RWPE1 (cell line): ENCODE measurements around the gene THOP1.

Experiments used
- CTCF ChIA-PET: fragments of 350-600 bp; sonication (Branson Sonifier 250); formaldehyde crosslinking; extraction: SDS; loops from one replicate; lab custom pipeline; 2021; lab: Yijun Ruan, JAX
- POLR2A ChIA-PET: fragments of 400-600 bp; formaldehyde crosslinking; extraction: SDS; loops from one replicate; lab custom pipeline; 2020; ENCODE audit warnings: antibody characterized with exemption; ENCODE audit not compliant: low non-redundant PET; lab: Yijun Ruan, JAX
- DNase-seq: peaks from one replicate; pipeline ENCODE4 v3.0.0; 2012; ENCODE audit warnings: low spot score
- H3K27ac ChIP-seq: fragments of 450-650 bp; 2 replicates; pipeline ENCODE4 v1.5.1; 2017
- TF ChIP-seq, protein P1 (sequence below): fragments of 450-650 bp; conservative IDR thresholded peaks from 2 replicates; pipeline ENCODE4 v1.5.1; 2017; ENCODE audit warnings: low read depth, mild to moderate bottlenecking

The THOP1 gene

DNA sequence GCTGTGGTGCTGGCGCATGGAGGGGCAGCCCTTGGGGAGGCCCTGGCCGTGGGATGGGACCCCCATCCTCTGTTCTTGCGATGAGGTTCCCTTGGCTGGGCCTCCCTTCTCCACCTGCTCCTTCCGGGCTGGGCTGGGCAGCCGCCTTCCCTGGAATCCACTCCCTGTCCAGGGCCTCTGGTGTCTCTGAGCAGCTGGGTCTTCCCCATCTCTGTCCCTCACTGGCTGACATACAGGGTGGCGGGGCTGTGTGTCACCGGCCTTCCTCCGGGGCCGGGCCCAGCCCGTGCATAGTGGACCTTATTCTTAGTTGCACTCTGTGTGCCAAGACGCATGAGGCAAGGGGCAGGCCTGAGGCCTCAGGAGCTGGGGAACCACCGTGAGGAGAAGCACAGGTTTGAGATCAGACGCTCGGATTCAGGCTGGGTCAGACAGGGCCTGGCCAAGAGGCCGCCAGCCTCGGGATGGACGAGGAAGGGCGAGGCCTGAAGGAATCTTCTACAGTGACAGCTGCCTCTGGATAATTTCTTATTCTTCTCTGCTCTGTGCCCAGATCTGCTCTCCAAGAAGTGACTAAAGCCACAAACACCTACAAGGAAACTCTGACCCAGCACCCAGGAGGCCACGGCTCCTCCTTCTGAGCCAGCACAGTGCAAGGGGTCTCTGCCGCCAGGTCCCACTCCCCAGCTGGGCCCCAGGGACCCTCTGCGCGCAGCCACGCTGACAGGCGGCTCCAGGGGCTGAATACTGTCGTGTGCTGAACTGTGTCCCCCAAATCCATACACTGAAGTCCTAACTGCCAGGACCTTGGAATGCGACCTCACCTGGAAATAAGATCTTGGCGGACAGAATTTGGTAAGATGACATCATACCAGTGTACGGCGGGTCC, 13.3 kb upstream of the THOP1 start:
- TF ChIP-seq, protein P1, sequence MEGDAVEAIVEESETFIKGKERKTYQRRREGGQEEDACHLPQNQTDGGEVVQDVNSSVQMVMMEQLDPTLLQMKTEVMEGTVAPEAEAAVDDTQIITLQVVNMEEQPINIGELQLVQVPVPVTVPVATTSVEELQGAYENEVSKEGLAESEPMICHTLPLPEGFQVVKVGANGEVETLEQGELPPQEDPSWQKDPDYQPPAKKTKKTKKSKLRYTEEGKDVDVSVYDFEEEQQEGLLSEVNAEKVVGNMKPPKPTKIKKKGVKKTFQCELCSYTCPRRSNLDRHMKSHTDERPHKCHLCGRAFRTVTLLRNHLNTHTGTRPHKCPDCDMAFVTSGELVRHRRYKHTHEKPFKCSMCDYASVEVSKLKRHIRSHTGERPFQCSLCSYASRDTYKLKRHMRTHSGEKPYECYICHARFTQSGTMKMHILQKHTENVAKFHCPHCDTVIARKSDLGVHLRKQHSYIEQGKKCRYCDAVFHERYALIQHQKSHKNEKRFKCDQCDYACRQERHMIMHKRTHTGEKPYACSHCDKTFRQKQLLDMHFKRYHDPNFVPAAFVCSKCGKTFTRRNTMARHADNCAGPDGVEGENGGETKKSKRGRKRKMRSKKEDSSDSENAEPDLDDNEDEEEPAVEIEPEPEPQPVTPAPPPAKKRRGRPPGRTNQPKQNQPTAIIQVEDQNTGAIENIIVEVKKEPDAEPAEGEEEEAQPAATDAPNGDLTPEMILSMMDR: no peak

DNA sequence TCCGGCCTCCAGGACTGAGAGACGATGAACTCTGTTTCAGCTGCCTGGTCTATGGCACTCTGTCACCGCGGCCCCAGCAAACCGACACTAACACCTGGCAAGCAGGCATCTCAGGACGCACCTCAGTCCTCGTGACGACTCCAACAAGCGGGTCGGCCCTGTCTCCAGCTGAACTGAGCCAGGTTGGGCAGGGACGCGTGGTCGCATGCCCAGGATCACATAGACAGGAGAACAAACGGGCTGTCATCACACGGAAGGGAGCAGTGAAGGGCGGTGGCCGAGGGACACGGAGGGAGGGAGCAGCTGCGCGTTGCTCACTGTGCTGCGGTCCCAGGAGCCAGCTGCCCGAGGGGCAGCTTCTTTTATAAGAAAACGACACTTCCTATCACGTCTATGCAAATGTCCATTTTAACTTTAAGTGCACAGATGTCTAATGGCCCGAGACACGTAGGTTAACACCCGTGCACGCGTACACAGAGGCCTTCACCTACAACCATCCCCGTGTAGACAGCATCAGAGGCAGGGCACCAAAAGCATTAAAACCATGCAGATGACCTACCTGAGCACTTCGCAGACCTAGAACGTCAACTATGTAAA, 11.1 kb upstream of the THOP1 start:
- H3K27ac ChIP-seq: no peak overlapping the region
- POLR2A ChIA-PET: no interaction called here
- DNase-seq: no peak
- TF ChIP-seq, protein P1: no peak
- CTCF ChIA-PET: interaction anchor here (0.7 kb wide), 1 partner anchor 435 kb away, joined by 4 read pairs; no protein-coding TSS in a partner anchor

More for the DNA sequence above, 13.3 kb upstream of the THOP1 start:
- no peak for DNase-seq
- CTCF ChIA-PET: no interaction called here
- POLR2A ChIA-PET: no interaction called here
- H3K27ac ChIP-seq: 0 out of 2 replicates have a peak overlapping the region, but pooled peaks have one; percentile 10

DNA sequence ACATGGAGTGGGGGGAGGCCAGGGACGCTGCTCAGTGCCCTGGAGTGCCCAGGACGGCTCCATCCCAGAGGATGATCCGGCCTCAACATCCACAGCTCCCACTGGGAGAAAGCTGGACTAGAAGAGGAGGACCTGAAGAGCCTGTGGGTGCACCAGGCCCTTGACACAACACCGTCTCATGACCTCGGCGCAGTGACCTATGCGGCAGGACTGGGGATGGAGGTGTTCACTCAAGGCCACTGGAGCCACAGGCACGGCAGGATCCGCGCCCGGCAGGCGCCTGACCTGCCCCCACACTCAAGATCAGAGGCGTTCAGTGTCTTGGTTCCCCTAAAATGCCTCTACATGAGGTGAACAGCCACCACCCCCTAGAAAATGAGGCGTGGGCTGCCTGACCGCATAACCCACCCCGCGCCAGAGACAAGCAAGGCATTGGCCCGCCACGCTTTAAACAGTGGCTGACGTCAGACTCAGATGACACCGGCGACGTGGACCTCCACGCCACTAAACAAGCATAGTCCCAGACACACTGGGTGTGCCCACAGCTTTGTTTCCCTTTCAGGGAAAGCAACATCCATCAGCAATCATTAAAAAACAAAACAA, 10.2 kb upstream of the THOP1 start:
- ChIA-PET POLR2A (no interaction called here), CTCF (interaction anchor here (0.6 to 0.7 kb wide), 3 partner anchors 35 to 436 kb away, joined by 3 to 4 read pairs (median 4); no protein-coding TSS in a partner anchor)
- DNase-seq: no peak
- TF ChIP-seq, protein P1: no peak
- peak overlapping the region; percentile 6 for H3K27ac ChIP-seq

DNA sequence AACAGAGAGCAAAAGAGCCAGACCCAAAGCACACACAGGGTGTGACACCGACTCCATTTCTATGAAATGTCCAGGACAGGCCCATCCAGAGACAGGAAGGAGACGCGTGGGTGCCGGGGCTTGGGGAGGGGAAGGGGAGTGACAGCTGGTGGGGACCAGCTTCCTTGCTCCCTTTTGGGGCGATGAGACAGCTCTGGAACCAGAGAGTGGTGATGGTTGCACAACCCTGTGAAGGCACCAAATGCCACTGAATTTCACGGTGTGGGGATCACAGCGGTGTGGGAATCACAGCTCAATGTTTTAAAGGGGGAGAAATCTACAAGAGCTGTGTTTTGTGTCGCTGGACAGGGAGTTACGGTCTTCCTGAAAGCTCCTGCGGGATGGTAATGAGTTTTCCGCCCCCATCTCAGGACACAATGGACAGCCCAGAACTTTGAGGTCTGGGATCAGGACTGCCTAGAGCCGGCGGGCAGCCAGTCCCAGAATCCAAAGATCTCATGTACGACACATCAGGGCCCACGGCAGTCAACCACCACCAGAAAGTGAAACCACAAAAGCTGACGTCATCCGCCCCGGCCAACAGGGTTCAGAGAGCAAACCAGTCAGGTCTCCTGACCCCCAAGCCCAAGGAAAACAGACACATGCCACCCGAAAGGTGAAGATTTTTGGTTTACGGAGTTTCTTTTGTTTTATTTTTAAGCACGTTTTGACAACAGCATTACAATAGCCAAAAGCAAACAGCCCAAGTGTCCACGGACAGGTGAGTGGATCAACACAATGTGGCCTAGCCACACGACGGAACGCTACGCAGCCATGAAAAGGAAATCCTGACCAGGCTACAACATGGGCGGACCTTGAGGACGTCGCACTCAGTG, 9.5 kb upstream of the THOP1 start:
- POLR2A ChIA-PET: no interaction called here
- TF ChIP-seq, protein P1: no peak
- CTCF ChIA-PET: interaction anchor here (0.6 to 0.7 kb wide), 3 partner anchors 36 to 128 kb away, joined by 3 to 4 read pairs (median 3); no protein-coding TSS in a partner anchor
- peak overlapping the region; percentile 6 for H3K27ac ChIP-seq
- DNase-seq: no peak

DNA sequence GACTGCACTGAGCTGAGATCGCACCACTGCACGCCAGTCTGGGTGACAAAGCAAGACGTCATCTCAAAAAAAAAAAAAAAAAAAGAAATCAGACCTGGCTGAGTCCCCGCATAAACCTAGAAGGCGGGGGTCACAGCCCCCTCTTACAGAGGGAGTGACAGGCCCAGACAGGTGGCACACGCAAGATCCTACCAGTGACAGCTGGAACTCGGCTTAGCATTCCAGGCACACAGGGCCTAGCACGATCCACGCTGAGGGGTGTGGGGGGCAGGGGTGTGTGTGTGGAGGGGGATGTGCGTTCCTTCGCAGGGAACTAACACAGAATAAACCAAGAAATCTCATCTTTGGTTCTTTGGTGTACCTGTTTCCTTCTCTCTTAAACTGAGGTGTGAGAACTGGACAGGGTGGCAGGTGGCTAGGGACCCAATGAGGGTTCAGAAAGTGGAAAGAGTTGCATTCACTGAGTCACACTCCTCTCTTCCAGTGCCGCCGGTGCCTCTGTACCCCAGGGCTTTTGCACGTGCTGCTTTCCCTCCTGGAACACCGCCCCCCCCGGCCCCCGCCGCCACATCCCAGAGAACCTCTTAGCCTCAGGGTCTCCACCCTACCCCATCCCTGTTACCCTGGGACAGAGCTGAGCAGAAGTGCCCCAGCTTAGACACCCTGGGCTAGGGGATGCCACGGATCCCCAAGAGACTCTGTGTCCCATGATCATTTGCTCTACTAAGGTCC, 7.2 kb upstream of the THOP1 start:
- no peak overlapping the region for H3K27ac ChIP-seq
- POLR2A ChIA-PET: no interaction called here
- TF ChIP-seq, protein P1: no peak
- DNase-seq: no peak
- CTCF ChIA-PET: interaction anchor here (0.6 kb wide), 1 partner anchor 29 kb away, joined by 3 read pairs; no protein-coding TSS in a partner anchor
